LNCAP (cell line): ENCODE data around the gene IL19.

Source experiments
- TF ChIP-seq, protein P1 (sequence below): fragments of 450-650 bp; IDR thresholded peaks from 2 replicates; pipeline ENCODE4 v1.5.1; 2017; ENCODE audit warnings: mild to moderate bottlenecking

The IL19 gene, protein sequence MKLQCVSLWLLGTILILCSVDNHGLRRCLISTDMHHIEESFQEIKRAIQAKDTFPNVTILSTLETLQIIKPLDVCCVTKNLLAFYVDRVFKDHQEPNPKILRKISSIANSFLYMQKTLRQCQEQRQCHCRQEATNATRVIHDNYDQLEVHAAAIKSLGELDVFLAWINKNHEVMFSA

GRCh38 chr1:206770531-206771337, at the start of gene IL19:
Gene IL19, plus strand, starts transcription at chr1:206770773. Its CDS starts 65,890 bp downstream, at chr1:206836663.
- TF ChIP-seq, protein P1, sequence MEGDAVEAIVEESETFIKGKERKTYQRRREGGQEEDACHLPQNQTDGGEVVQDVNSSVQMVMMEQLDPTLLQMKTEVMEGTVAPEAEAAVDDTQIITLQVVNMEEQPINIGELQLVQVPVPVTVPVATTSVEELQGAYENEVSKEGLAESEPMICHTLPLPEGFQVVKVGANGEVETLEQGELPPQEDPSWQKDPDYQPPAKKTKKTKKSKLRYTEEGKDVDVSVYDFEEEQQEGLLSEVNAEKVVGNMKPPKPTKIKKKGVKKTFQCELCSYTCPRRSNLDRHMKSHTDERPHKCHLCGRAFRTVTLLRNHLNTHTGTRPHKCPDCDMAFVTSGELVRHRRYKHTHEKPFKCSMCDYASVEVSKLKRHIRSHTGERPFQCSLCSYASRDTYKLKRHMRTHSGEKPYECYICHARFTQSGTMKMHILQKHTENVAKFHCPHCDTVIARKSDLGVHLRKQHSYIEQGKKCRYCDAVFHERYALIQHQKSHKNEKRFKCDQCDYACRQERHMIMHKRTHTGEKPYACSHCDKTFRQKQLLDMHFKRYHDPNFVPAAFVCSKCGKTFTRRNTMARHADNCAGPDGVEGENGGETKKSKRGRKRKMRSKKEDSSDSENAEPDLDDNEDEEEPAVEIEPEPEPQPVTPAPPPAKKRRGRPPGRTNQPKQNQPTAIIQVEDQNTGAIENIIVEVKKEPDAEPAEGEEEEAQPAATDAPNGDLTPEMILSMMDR, result no peak

GRCh38 chr1:206721454-206721853, 49.1 kb upstream of the IL19 start:
- TF ChIP-seq, protein P1, result no peak

GRCh38 chr1:206722751-206723461, 47.7 kb upstream of the IL19 start:
- TF ChIP-seq, protein P1, result no peak

GRCh38 chr1:206723462-206723804, 47.1 kb upstream of the IL19 start:
- TF ChIP-seq, protein P1, result no peak

GRCh38 chr1:206723805-206724472, 46.6 kb upstream of the IL19 start:
- TF ChIP-seq, protein P1, result no peak

GRCh38 chr1:206725109-206725963, 45.2 kb upstream of the IL19 start:
- TF ChIP-seq, protein P1, result peak; percentile 66
